Stimulated activated CD8-positive, alpha-beta memory T cell treated with anti-CD3 and anti-CD28 coated beads, Interleukin-4, amount 100 ng/mL, for 1 hour (primary cell): ENCODE results near the gene VTN.

Source experiments
- DNase-seq, 2 donors: peaks; one replicate each; pipeline ENCODE4 v3.0.0-alpha.2; 2020; ENCODE audit warnings: low read depth in 2 of 2, low spot score in 1 of 2

Gene VTN

GRCh38 chr17:28395968-28396367 is 25.9 kb upstream of the VTN start:
- no peak for DNase-seq

- DNase-seq, result no peak
Measured at GRCh38 chr17:28395426-28395825, 25.3 kb upstream of the VTN start.

GRCh38 chr17:28394337-28395116 is 24.4 kb upstream of the VTN start:
- no peak for DNase-seq

- no peak for DNase-seq
Measured at GRCh38 chr17:28392491-28392890, 22.4 kb upstream of the VTN start.

GRCh38 chr17:28391401-28391800 is 21.3 kb upstream of the VTN start:
- DNase-seq, result no peak

- no peak for DNase-seq
Measured at GRCh38 chr17:28390984-28391383, 20.9 kb upstream of the VTN start.

- DNase-seq, result no peak
Measured at GRCh38 chr17:28390563-28390962, 20.5 kb upstream of the VTN start.

- DNase-seq, result no peak
Measured at GRCh38 chr17:28390141-28390540, 20.0 kb upstream of the VTN start.

GRCh38 chr17:28388106-28388505 is 18.0 kb upstream of the VTN start:
- no peak for DNase-seq

- DNase-seq, result no peak
Measured at GRCh38 chr17:28386391-28386790, 16.3 kb upstream of the VTN start.

GRCh38 chr17:28385406-28385805 is 15.3 kb upstream of the VTN start:
- no peak for DNase-seq

- no peak for DNase-seq
Measured at GRCh38 chr17:28385037-28385400, 14.9 kb upstream of the VTN start.

- DNase-seq, result peak in 1 of 2 donors; percentile 38
Measured at GRCh38 chr17:28384281-28385036, 14.4 kb upstream of the VTN start.

- DNase-seq, result no peak
Measured at GRCh38 chr17:28381141-28381825, 11.2 kb upstream of the VTN start.

GRCh38 chr17:28379814-28380801 is 10.0 kb upstream of the VTN start:
- DNase-seq, result no peak

- DNase-seq, result no peak
Measured at GRCh38 chr17:28372945-28373274, 2.8 kb upstream of the VTN start.

- no peak for DNase-seq
Measured at GRCh38 chr17:28372203-28372944, 2.3 kb upstream of the VTN start.

GRCh38 chr17:28371245-28372202 is 1.4 kb upstream of the VTN start, which contains the start of gene SARM1:
Gene SARM1, plus strand, starts transcription at chr17:28371694. Its CDS starts 339 bp downstream, at chr17:28372033.
- peak; percentile 60 for DNase-seq

GRCh38 chr17:28370744-28371103 is 617 bp upstream of the VTN start:
- no peak for DNase-seq
